SHP77 treated with DMSO at 0.1 percent for 48 hours (cell line): ENCODE data around the gene CD247.

Experiments
- DNase-seq: peaks from one replicate; lab custom pipeline; 2025; lab: John Stamatoyannopoulos, UW

Gene CD247

GRCh38 chr1:167488786-167489185 is 29.5 kb downstream of the CD247 start:
- peak; percentile 14 for DNase-seq

- no peak for DNase-seq
These were observed 30.7 kb downstream of the CD247 start for GRCh38 chr1:167487614-167488013.

GRCh38 chr1:167486090-167486824 is 32.1 kb downstream of the CD247 start:
- DNase-seq, result no peak

- no peak for DNase-seq
These were observed 33.4 kb downstream of the CD247 start for GRCh38 chr1:167484726-167485502.

- DNase-seq, result no peak
These were observed 34.5 kb downstream of the CD247 start for GRCh38 chr1:167483790-167484189.

GRCh38 chr1:167482184-167482583 is 36.1 kb downstream of the CD247 start:
- DNase-seq, result no peak

- DNase-seq, result no peak
These were observed 38.9 kb downstream of the CD247 start for GRCh38 chr1:167479331-167479979.

GRCh38 chr1:167477986-167478385 is 40.3 kb downstream of the CD247 start:
- DNase-seq, result no peak

- no peak for DNase-seq
These were observed 42.3 kb downstream of the CD247 start for GRCh38 chr1:167476061-167476460.

GRCh38 chr1:167474191-167474641 is 44.1 kb downstream of the CD247 start:
- no peak for DNase-seq

- DNase-seq, result no peak
These were observed 44.6 kb downstream of the CD247 start for GRCh38 chr1:167473761-167474160.

GRCh38 chr1:167472752-167473521 is 45.4 kb downstream of the CD247 start:
- no peak for DNase-seq

- DNase-seq, result no peak
These were observed 46.8 kb downstream of the CD247 start for GRCh38 chr1:167471568-167471967.

GRCh38 chr1:167469280-167469965 is 48.9 kb downstream of the CD247 start:
- no peak for DNase-seq

GRCh38 chr1:167467752-167468151 is 50.6 kb downstream of the CD247 start:
- no peak for DNase-seq

- no peak for DNase-seq
These were observed 51.1 kb downstream of the CD247 start for GRCh38 chr1:167467126-167467710.

GRCh38 chr1:167465743-167466142 is 52.6 kb downstream of the CD247 start:
- DNase-seq, result no peak

GRCh38 chr1:167465018-167465417 is 53.3 kb downstream of the CD247 start:
- DNase-seq, result no peak

- DNase-seq, result no peak
These were observed 54.3 kb downstream of the CD247 start for GRCh38 chr1:167463875-167464575.

GRCh38 chr1:167463080-167463479 is 55.2 kb downstream of the CD247 start:
- DNase-seq, result no peak
